Lung (tissue), 12 donors: ENCODE results near the gene PTPRB. TPM values are rescaled to one million over a fixed set of nuclear protein-coding genes. Genes with fewer than 3 reads are reported as not detected.

Source experiments
- ATAC-seq: fragments of 200-7000 bp; cut with Tn5 transposase; one replicate; pipeline ENCODE4 v1.9.1; 2020; ENCODE audit warnings: moderate number of reproducible peaks; ENCODE audit not compliant: insufficient read depth, low FRiP score
- DNase-seq, 3 donors: peaks; one replicate each; pipeline ENCODE4 v3.0.0-alpha.2; 2013 to 2017
- H3K27ac ChIP-seq, 2 donors: one replicate each; pipeline ENCODE4 v1.5.1; 2013; ENCODE audit warnings: mild to moderate bottlenecking in 2 of 2, moderate library complexity in 2 of 2, control low read depth in 1 of 2, inconsistent platforms in 1 of 2, low read depth in 1 of 2, low read length in 1 of 2
- H3K27me3 ChIP-seq, 3 donors: one replicate each; pipeline ENCODE4 v1.5.1; 2013; ENCODE audit warnings: low read length in 2 of 3; ENCODE audit not compliant: control insufficient read depth in 3 of 3, insufficient read depth in 3 of 3
- H3K36me3 ChIP-seq, 4 donors: one replicate each; pipeline ENCODE4 v1.5.1; 2013; ENCODE audit warnings: low read length in 4 of 4, mild to moderate bottlenecking in 1 of 4, moderate library complexity in 1 of 4; ENCODE audit not compliant: control insufficient read depth in 4 of 4, insufficient read depth in 4 of 4
- H3K4me1 ChIP-seq, 5 donors: one replicate each; pipeline ENCODE4 v1.5.1; 2013; ENCODE audit warnings: low read length in 5 of 5, mild to moderate bottlenecking in 2 of 5, moderate library complexity in 1 of 5; ENCODE audit not compliant: control insufficient read depth in 5 of 5, insufficient read depth in 5 of 5
- H3K4me3 ChIP-seq: one replicate; pipeline ENCODE4 v1.5.1; 2013; ENCODE audit warnings: mild to moderate bottlenecking, control low read depth, moderate library complexity
- H3K9ac ChIP-seq, 2 donors: one replicate each; pipeline ENCODE4 v1.5.1; 2013; ENCODE audit warnings: low read length in 2 of 2, control low read depth in 1 of 2; ENCODE audit not compliant: insufficient read depth in 1 of 2
- H3K9me3 ChIP-seq, 4 donors: one replicate each; pipeline ENCODE4 v1.5.1; 2013; ENCODE audit warnings: low read length in 3 of 4, mild to moderate bottlenecking in 1 of 4, moderate library complexity in 1 of 4; ENCODE audit not compliant: control insufficient read depth in 4 of 4, insufficient read depth in 3 of 4
- WGBS, 2 donors: extraction: QIAGEN DNeasy Blood & Tissue Kit; methylation state at CpG; one replicate each; pipeline ENCODE4 v1.1.7; 2013; 5-methylcytosine and 5-hydroxymethylcytosine counted together
- polyA plus RNA-seq, 2 donors: library from polyadenylated mRNA; stranded (reverse); fragments of 200-250 nt; gene quantifications; one replicate each; pipeline ENCODE4 v1.2.1, GENCODE V29; 2013
- total RNA-seq, 2 donors: library from RNA; depleted of rRNA in 1 of 2; stranded (reverse); fragments of >200 nt in 1 of 2; gene quantifications; one replicate each; pipeline ENCODE4 v1.2.1, GENCODE V29; 2014 to 2021
- TF ChIP-seq, protein P1 (sequence below): IDR thresholded peaks from 2 replicates; pipeline ENCODE4 v1.5.1; 2012; ENCODE audit warnings: mild to moderate bottlenecking; ENCODE audit errors: control extremely low read depth, extremely low read depth
- donor health status: control.
- donor health status: control.
- donor health status: Bipolar disorder and iron deficiency.
- donor health status: healthy.
- donor health status: DM: yes; HTN: yes; CAD: no.

Gene PTPRB
- total and polyA plus RNA-seq, 4 donors, result 15.5 to 93.6 (median 47.9) TPM

DNA sequence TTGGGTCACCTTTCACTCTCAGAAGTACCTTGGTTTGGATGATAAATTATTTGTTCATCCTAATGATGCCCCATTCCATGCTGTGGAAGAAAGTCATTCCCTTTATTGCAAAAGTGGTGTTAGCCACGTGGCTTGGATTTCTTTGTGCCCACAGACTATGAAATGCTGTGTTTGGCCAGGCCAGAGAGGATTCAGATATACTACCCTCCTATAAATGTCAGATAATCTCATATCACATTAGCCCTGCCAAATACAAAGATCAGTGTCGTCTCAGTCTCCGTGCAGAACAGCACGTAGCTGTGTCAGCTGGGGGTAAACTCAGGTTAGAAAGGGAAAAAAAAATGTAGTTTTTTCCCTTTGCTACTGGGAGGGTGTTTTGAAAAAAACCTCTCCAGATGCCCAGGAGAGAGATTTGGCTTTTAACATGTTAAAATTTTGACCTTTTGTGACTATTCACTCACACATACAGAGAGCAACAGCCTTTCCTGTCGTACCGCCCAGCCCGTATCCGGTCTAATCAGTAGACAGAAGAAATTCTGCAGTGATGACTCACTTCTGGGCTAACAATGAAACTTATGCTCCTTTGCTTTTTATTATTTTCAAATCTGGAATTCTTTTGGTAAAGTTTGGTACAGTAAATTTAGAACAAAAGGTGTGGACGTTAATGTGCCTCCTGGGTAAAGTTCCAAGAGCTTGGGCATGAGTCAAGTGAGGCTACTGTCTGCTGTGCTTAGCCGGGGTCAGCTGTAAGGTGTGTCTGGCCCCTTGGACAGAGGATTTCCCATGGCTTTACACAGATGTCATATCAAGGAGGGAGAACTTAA is 8.5 kb upstream of the PTPRB start:
- Histone ChIP-seq H3K9ac (no peak overlapping the region), H3K36me3 (no peaks in the 10 kb centered on the region), H3K4me3 (no peak overlapping the region), H3K27ac (peak overlapping the region; percentile 70 to 79), H3K4me1 (peaks cover 2 to 29% (median 6%) of the 10 kb centered on the region in 5 donors), H3K27me3 (no peaks in the 10 kb centered on the region), H3K9me3 (no peaks in the 10 kb centered on the region)
- ATAC-seq (peak; percentile 86), DNase-seq (peak; percentile 65 to 86 (median 82))
- TF ChIP-seq, protein P1, sequence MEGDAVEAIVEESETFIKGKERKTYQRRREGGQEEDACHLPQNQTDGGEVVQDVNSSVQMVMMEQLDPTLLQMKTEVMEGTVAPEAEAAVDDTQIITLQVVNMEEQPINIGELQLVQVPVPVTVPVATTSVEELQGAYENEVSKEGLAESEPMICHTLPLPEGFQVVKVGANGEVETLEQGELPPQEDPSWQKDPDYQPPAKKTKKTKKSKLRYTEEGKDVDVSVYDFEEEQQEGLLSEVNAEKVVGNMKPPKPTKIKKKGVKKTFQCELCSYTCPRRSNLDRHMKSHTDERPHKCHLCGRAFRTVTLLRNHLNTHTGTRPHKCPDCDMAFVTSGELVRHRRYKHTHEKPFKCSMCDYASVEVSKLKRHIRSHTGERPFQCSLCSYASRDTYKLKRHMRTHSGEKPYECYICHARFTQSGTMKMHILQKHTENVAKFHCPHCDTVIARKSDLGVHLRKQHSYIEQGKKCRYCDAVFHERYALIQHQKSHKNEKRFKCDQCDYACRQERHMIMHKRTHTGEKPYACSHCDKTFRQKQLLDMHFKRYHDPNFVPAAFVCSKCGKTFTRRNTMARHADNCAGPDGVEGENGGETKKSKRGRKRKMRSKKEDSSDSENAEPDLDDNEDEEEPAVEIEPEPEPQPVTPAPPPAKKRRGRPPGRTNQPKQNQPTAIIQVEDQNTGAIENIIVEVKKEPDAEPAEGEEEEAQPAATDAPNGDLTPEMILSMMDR, result no peak
- 18 to 24% methylated on average over 10 of the region's 10 CpGs for WGBS, 2 donors

DNA sequence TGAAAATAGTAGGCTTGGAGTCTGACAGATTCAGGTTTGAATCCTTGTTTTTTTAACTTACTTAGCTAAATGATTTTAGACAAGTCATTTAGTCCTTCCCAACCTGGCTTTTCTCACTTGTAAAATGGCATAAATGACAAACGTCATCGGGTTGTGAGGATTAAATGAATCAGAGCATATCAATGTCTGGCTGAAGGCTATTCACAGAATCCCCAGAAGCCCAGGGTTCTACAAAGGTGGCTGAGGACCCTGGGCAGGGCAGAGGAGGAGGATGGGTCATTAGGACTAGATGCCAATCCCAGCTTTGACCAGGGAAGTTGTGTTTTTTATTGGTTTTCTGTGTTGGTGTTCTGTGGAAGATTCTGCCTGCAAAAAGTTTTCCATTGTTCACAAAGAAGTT is 7.6 kb upstream of the PTPRB start:
- H3K9me3 ChIP-seq, result no peaks in the 10 kb centered on the region
- TF ChIP-seq, protein P1, result no peak
- no peak for ATAC-seq
- peaks cover 2 to 29% (median 6%) of the 10 kb centered on the region in 5 donors for H3K4me1 ChIP-seq
- no peaks in the 10 kb centered on the region for H3K36me3 ChIP-seq
- WGBS, 2 donors, result 94% methylated on average over 2 of the region's 2 CpGs
- no peak overlapping the region for H3K9ac ChIP-seq
- H3K27ac ChIP-seq, result peak overlapping the region in 1 of 2 donors; percentile 13
- no peaks in the 10 kb centered on the region for H3K27me3 ChIP-seq
- no peak overlapping the region for H3K4me3 ChIP-seq
- no peak for DNase-seq

DNA sequence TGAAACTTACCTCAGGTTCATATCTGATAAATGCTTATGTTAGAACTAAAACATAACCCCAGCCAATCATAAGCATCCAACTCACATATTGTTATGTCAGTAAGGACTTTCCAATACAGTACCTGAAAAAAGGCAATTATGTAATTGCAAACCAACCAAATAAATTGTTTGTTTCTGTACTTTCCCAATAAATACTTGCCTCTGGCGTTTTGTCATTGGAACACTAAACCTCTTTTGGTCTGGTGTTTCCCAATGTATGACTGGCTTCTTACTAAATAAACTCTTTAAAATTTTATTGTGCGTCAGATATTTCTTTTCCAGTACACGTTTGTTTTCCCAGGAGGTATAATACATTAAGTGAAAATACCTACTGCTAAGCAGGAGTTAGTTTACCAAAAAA is 6.7 kb upstream of the PTPRB start:
- H3K27ac ChIP-seq, result no peak overlapping the region
- no peak for ATAC-seq
- H3K4me3 ChIP-seq, result no peak overlapping the region
- H3K27me3 ChIP-seq, result no peaks in the 10 kb centered on the region
- 81 to 90% methylated on average over 3 of the region's 3 CpGs for WGBS, 2 donors
- H3K9ac ChIP-seq, result no peak overlapping the region
- DNase-seq, result no peak
- no peaks in the 10 kb centered on the region for H3K9me3 ChIP-seq
- H3K4me1 ChIP-seq, result peaks cover 2 to 29% (median 6%) of the 10 kb centered on the region in 5 donors
- no peaks in the 10 kb centered on the region for H3K36me3 ChIP-seq
- TF ChIP-seq, protein P1, result no peak
